NCI-H524 (cell line): ENCODE data around the gene OPHN1.
"Not testable (repeated sequence)": the region's sequence is repeated elsewhere in the genome, so short reads cannot be mapped to it uniquely, and the experiment has no call there.

ENCODE experiments used
- DNase-seq, 2 experiments: peaks; one replicate each; lab custom pipeline; 2025; lab: John Stamatoyannopoulos, UW

The OPHN1 gene

DNA sequence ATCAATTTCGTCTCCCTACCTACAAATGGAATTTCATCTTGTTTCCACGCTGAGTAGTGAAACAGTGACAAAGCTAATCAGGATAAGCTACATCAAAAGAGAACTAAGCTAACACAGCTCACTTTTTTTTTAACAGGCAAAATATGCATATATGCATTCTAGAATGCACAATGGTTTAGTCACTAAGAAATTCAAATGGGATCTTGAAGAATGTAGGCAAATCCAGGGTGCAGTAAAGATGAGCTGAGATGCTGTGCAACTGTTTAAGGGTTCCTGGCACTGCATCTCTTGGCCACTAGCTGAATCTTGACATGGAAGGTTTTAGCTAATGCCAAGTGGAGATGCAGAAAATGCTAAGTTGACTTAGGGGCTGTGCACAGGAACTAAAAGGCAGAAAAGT lies 363.2 kb downstream of the OPHN1 start:
- DNase-seq, result not testable (repeated sequence)

DNA sequence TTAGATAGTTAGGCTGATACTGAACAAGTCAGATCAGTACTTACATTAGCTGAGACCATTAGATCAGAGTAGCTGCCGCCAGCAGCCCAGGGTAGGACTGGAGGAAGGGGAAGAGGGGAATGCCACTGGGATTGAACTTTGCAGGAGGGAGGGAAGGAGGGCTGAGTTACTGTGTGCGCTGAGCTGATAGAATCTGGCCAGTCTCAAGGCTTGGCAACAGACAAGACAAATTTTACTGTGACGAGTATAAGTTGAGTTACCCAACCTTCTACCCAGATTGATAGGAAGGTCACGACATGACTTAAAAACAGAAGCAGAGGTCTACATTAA lies 372.1 kb downstream of the OPHN1 start:
- DNase-seq, result no peak

DNA sequence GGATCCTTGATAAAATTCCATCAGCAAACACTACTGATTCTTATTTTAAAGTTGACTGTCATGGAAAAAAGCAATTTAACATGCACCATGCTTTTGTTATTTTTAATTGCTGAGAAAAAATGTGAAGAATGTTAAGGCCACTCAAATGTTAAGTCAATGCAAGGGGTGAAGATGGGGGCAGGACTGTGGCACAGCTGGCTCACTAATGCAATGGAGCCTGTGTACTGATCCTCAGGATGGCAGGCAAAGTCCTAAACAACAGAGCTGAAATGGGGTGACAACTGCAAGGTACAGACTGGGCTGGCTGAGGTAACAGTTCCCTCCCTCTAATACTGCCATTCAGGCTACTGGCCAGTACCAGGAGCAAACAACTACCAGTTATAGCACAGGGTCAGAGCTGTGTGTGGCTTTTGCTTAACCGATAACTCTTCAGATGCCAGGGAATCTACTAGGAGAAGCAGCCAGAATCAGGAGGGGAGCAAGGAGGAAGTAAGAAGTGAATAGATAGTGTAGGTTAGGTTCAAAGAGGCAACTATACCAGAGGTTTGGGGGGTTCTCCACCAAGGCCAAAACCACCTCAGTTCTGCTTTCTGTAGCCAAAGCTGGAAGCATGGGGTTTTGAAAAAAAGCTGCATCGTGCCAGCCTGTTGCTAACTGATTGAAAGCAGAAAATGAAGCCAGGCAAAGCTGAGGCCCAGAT lies 372.6 kb downstream of the OPHN1 start:
- no peak for DNase-seq

GRCh38 chrX:68059469-68059868 lies 373.8 kb downstream of the OPHN1 start:
- no peak for DNase-seq

DNA sequence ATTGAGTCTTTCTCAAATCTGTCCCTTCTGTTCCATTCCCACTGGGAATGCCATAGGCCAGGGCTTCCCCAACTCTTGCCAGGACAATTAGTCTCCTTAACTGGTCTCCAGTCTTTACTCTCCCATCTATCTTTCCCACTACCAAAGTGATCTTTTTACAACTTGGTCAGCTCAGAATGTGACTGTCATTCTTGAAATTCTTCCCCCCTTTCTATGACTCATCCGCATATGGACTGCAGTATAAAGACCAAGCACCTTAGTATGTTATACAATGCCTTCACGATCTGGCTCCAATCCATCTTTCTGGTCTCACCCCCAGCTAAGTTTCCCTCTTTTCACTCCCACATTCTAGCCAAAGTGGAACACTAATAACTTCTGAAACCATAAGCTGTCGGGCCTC lies 383.8 kb downstream of the OPHN1 start:
- DNase-seq, result no peak

DNA sequence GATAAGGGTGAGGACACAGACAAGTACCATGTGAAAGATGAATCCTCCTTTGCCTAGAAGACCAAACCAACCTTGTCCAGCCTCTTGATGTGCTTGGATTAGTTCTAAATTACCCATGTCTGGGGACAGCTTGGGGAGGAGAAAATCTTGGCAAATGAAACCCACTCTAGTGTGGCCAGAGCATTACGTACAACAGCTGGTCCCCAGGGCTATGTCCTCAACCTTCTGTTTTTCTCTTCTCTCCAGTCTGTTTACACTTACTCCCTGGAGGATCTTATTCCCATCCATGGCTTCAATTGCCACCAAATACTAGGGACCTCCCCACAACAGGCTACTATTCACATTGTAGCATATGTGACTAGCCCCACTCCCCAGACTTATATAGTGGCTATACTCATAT lies 384.5 kb downstream of the OPHN1 start:
- peak in 1 of 2 experiments; percentile 54 for DNase-seq

GRCh38 chrX:68045008-68045577 lies 388.2 kb downstream of the OPHN1 start:
- DNase-seq, result peak; percentile 1 to 54

GRCh38 chrX:68043713-68044438 lies 389.4 kb downstream of the OPHN1 start:
- no peak for DNase-seq

GRCh38 chrX:68041110-68041509 lies 392.2 kb downstream of the OPHN1 start:
- DNase-seq, result no peak

- DNase-seq, result peak in 1 of 2 experiments; percentile 17
Measured at GRCh38 chrX:68018248-68019203, 414.8 kb downstream of the OPHN1 start.

GRCh38 chrX:67998540-67998939 lies 434.8 kb downstream of the OPHN1 start:
- no peak for DNase-seq
